T-helper 2 cell (primary cell): Measurements from ENCODE around the gene TXNRD1.

Experiments
- DNase-seq, 5 experiments: peaks; one replicate each; pipeline versions ENCODE4 v3.0.0 to v3.0.0-alpha.2; 2012 to 2022

The TXNRD1 gene

GRCh38 chr12:104352106-104352713, 136.6 kb downstream of the TXNRD1 start:
- no peak for DNase-seq

- DNase-seq = no peak
These were observed 137.7 kb downstream of the TXNRD1 start for GRCh38 chr12:104353012-104353981.

- no peak for DNase-seq
These were observed 138.7 kb downstream of the TXNRD1 start for GRCh38 chr12:104354167-104354867.

GRCh38 chr12:104354868-104355570, 139.4 kb downstream of the TXNRD1 start:
- no peak for DNase-seq

- no peak for DNase-seq
These were observed 140.1 kb downstream of the TXNRD1 start for GRCh38 chr12:104355630-104356029.

GRCh38 chr12:104356231-104357115, 140.9 kb downstream of the TXNRD1 start:
- no peak for DNase-seq

GRCh38 chr12:104357421-104357952, 141.9 kb downstream of the TXNRD1 start:
- no peak for DNase-seq

GRCh38 chr12:104358353-104359003, 142.9 kb downstream of the TXNRD1 start:
- DNase-seq = peak in 4 of 5 experiments; percentile 42 to 78 (median 44)

- no peak for DNase-seq
These were observed 143.6 kb downstream of the TXNRD1 start for GRCh38 chr12:104359216-104359615.

GRCh38 chr12:104360157-104360556, 144.6 kb downstream of the TXNRD1 start:
- DNase-seq = no peak

- DNase-seq = no peak
These were observed 145.6 kb downstream of the TXNRD1 start for GRCh38 chr12:104360983-104361707.

- DNase-seq = no peak
These were observed 150.4 kb downstream of the TXNRD1 start for GRCh38 chr12:104365921-104366410.

GRCh38 chr12:104369708-104370107, 154.1 kb downstream of the TXNRD1 start:
- DNase-seq = no peak

- no peak for DNase-seq
These were observed 155.7 kb downstream of the TXNRD1 start for GRCh38 chr12:104371043-104371870.

GRCh38 chr12:104372061-104372720, 156.6 kb downstream of the TXNRD1 start:
- DNase-seq = peak in 1 of 5 experiments; percentile 75

- DNase-seq = no peak
These were observed 157.2 kb downstream of the TXNRD1 start for GRCh38 chr12:104372721-104373335.

- DNase-seq = no peak
These were observed 158.5 kb downstream of the TXNRD1 start for GRCh38 chr12:104374071-104374470.

- no peak for DNase-seq
These were observed 159.2 kb downstream of the TXNRD1 start for GRCh38 chr12:104374806-104375205.
